GM18498 (cell line): ENCODE data around the gene NPBWR2.

Experiments used
- ATAC-seq: cut with Tn5 transposase; IDR thresholded peaks from one replicate; pipeline ENCODE4 v1.9.1; 2021; ENCODE audit warnings: mild to moderate bottlenecking, moderate library complexity; ENCODE audit not compliant: unreplicated experiment

The NPBWR2 gene

GRCh38 chr20:64062276-64062595 lies 45.1 kb downstream of the NPBWR2 start:
- no peak for ATAC-seq

- no peak for ATAC-seq
Observed at GRCh38 chr20:64058536-64058935, 48.8 kb downstream of the NPBWR2 start.

GRCh38 chr20:64057628-64058498 lies 49.5 kb downstream of the NPBWR2 start:
- no peak for ATAC-seq

GRCh38 chr20:64056889-64057627 lies 50.3 kb downstream of the NPBWR2 start:
- no peak for ATAC-seq

GRCh38 chr20:64056639-64056888 lies 50.8 kb downstream of the NPBWR2 start:
- ATAC-seq, result no peak

GRCh38 chr20:64055893-64056638 lies 51.3 kb downstream of the NPBWR2 start:
- no peak for ATAC-seq

GRCh38 chr20:64055396-64055892 lies 51.9 kb downstream of the NPBWR2 start:
- no peak for ATAC-seq

- ATAC-seq, result no peak
Observed at GRCh38 chr20:64053841-64054661, 53.3 kb downstream of the NPBWR2 start.
